Hepatocyte (in vitro differentiated cells): ENCODE results near the gene TRPM6.
"Not testable (repeated sequence)": the region's sequence is repeated elsewhere in the genome, so short reads cannot be mapped to it uniquely, and the experiment has no call there.

Source experiments
- EZH2phosphoT487 ChIP-seq: fragments of 200-600 bp; sonication (generic); IDR thresholded peaks from one replicate; pipeline ENCODE4 v1.6.1; 2018; ENCODE audit warnings: antibody characterized with exemption, mild to moderate bottlenecking, low read depth, moderate library complexity; ENCODE audit not compliant: unreplicated experiment, severe bottlenecking
- TF ChIP-seq, protein P1 (sequence below): fragments of 200-600 bp; sonication (generic); IDR thresholded peaks from 2 replicates; pipeline ENCODE4 v1.5.1; 2016; ENCODE audit warnings: antibody characterized with exemption, mild to moderate bottlenecking; ENCODE audit not compliant: poor library complexity

- TF ChIP-seq, protein P1, sequence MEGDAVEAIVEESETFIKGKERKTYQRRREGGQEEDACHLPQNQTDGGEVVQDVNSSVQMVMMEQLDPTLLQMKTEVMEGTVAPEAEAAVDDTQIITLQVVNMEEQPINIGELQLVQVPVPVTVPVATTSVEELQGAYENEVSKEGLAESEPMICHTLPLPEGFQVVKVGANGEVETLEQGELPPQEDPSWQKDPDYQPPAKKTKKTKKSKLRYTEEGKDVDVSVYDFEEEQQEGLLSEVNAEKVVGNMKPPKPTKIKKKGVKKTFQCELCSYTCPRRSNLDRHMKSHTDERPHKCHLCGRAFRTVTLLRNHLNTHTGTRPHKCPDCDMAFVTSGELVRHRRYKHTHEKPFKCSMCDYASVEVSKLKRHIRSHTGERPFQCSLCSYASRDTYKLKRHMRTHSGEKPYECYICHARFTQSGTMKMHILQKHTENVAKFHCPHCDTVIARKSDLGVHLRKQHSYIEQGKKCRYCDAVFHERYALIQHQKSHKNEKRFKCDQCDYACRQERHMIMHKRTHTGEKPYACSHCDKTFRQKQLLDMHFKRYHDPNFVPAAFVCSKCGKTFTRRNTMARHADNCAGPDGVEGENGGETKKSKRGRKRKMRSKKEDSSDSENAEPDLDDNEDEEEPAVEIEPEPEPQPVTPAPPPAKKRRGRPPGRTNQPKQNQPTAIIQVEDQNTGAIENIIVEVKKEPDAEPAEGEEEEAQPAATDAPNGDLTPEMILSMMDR: not testable (repeated sequence)
- TF ChIP-seq EZH2phosphoT487: not testable (repeated sequence)
Observed at GRCh38 chr9:74860247-74860646, 27.5 kb downstream of the TRPM6 start.
